Adrenal gland (tissue), 5 donors: ENCODE results near the gene NBPF6.
"Not testable (repeated sequence)": the region's sequence is repeated elsewhere in the genome, so short reads cannot be mapped to it uniquely, and the experiment has no call there.

Source experiments
- CTCF ChIP-seq, 6 experiments: fragments of 450-650 bp in 4 of 6; fragments of 200-600 bp in 2 of 6; sonication (generic) in 1 of 6; IDR thresholded peaks; 1 replicate in 5 of 6; 2 replicates in 1 of 6; pipeline versions ENCODE4 v1.5.1 to v1.8.0; 2016 to 2021; ENCODE audit warnings: antibody characterized with exemption in 6 of 6, mild to moderate bottlenecking in 2 of 6, moderate library complexity in 1 of 6
- POLR2A ChIP-seq, 2 donors: fragments of 450-650 bp; IDR thresholded peaks; one replicate each; pipeline ENCODE4 v1.6.1; 2017; ENCODE audit warnings: antibody characterized with exemption in 2 of 2, mild to moderate bottlenecking in 2 of 2, moderate library complexity in 1 of 2
- donor health status: DM: no; HTN: no; CAD: no.

GRCh38 chr1:108517301-108517897 is 67.3 kb downstream of the NBPF6 start:
- TF ChIP-seq CTCF, POLR2A (IDR thresholded peaks at IDR 0.05): not testable (repeated sequence)
